Endothelial cell of umbilical vein (primary cell): ENCODE measurements around the gene COBLL1. TPM values are rescaled to one million over a fixed set of nuclear protein-coding genes. Genes with fewer than 3 reads are reported as not detected.

Experiments used
- BruUV-seq: library from RNA; stranded (reverse); fragments of 400-500 nt; replicated peaks from 2 replicates; lab custom pipeline; 2021; lab: Mats Ljungman, UMichigan
- CTCF ChIA-PET: fragments of 300-600, 350-600 bp; sonication (Branson Sonifier 250); formaldehyde crosslinking; loops from one replicate; lab custom pipeline; 2021; ENCODE audit warnings: antibody characterized with exemption, inconsistent platforms; lab: Charles Lee
- POLR2A ChIA-PET: fragments of 300-600, 350-600 bp; sonication (Branson Sonifier 250); formaldehyde crosslinking; loops from one replicate; lab custom pipeline; 2021; ENCODE audit warnings: antibody characterized with exemption, inconsistent platforms; lab: Charles Lee
- DNase-seq: peaks from one replicate; pipeline ENCODE4 v3.0.0-alpha.2; 2011; ENCODE audit warnings: low read depth, low spot score
- FAIRE-seq: peaks from 2 replicates; lab custom pipeline; 2011; peaks lifted over from hg19 to GRCh38; lab: Jason Lieb, UNC
- H2AFZ ChIP-seq: 2 replicates; pipeline ENCODE4 v1.6.0; 2012; ENCODE audit warnings: low read depth, low read length, control low read depth, inconsistent platforms
- H3K27ac ChIP-seq: 2 replicates; pipeline ENCODE4 v1.5.1; 2011; ENCODE audit warnings: low read depth, mild to moderate bottlenecking, control low read depth, low read length, moderate library complexity; ENCODE audit not compliant: insufficient read depth
- H3K27me3 ChIP-seq, 2 experiments: 2 replicates each; pipeline versions ENCODE4 v1.6.0 to v1.6.1; 2011; ENCODE audit warnings: low read length in 2 of 2, mixed read lengths in 1 of 2; ENCODE audit not compliant: control insufficient read depth in 2 of 2, insufficient read depth in 2 of 2
- H3K36me3 ChIP-seq, 2 experiments: 2 replicates in 1 of 2; 3 replicates in 1 of 2; pipeline ENCODE4 v1.5.1; 2011; ENCODE audit warnings: low read length in 2 of 2, mild to moderate bottlenecking in 1 of 2, moderate library complexity in 1 of 2; ENCODE audit not compliant: control insufficient read depth in 2 of 2, insufficient read depth in 2 of 2; ENCODE audit errors: extremely low read depth in 1 of 2
- H3K4me1 ChIP-seq: 3 replicates; pipeline ENCODE4 v1.5.1; 2011; ENCODE audit warnings: mild to moderate bottlenecking, low read length; ENCODE audit not compliant: control insufficient read depth, insufficient read depth; ENCODE audit errors: extremely low read depth
- H3K4me2 ChIP-seq: 2 replicates; pipeline ENCODE4 v1.6.1; 2011; ENCODE audit warnings: low read length, control low read depth, mixed read lengths; ENCODE audit not compliant: insufficient read depth
- H3K4me3 ChIP-seq, 3 experiments: fragments of 200-600 bp in 1 of 3; sonication (generic), shearing (Covaris generic) in 1 of 3; replicated peaks in 1 of 3; 2 replicates each; pipeline ENCODE4 v1.5.1; 2011 to 2016; ENCODE audit warnings: control low read depth in 3 of 3, low read length in 3 of 3, mild to moderate bottlenecking in 2 of 3, inconsistent platforms in 1 of 3, low read depth in 1 of 3, moderate library complexity in 1 of 3; ENCODE audit not compliant: insufficient read depth in 1 of 3
- H3K79me2 ChIP-seq: 2 replicates; pipeline ENCODE4 v1.6.0; 2012; ENCODE audit warnings: low read length, inconsistent platforms; ENCODE audit not compliant: control insufficient read depth, insufficient read depth
- H3K9ac ChIP-seq: replicated peaks from 2 replicates; pipeline ENCODE3; 2011; ENCODE audit warnings: low read length, control low read depth; ENCODE audit not compliant: insufficient read depth; ENCODE audit errors: extremely low read depth
- H3K9me1 ChIP-seq: replicated peaks from 3 replicates; pipeline ENCODE4 v1.6.0; 2011; ENCODE audit warnings: mild to moderate bottlenecking, low read length; ENCODE audit not compliant: control insufficient read depth, insufficient read depth; ENCODE audit errors: extremely low read depth
- H3K9me3 ChIP-seq: replicated peaks from 2 replicates; pipeline ENCODE4 v1.5.1; 2012; ENCODE audit warnings: low read length, inconsistent platforms; ENCODE audit not compliant: control insufficient read depth, insufficient read depth
- H4K20me1 ChIP-seq: replicated peaks from 2 replicates; pipeline ENCODE3; 2011; ENCODE audit warnings: mild to moderate bottlenecking, low read length; ENCODE audit not compliant: control insufficient read depth, insufficient read depth; ENCODE audit errors: extremely low read depth
- CTCF ChIP-seq, 2 donors: IDR thresholded peaks; 1 replicate in 1 of 2; 2 replicates in 1 of 2; pipeline ENCODE4 v1.5.1; 2011; ENCODE audit warnings: low read length in 2 of 2, mild to moderate bottlenecking in 2 of 2, moderate library complexity in 2 of 2, control low read depth in 1 of 2, inconsistent platforms in 1 of 2, low read depth in 1 of 2; ENCODE audit not compliant: insufficient read depth in 1 of 2; ENCODE audit errors: extremely low read depth in 1 of 2
- EZH2 ChIP-seq: IDR thresholded peaks from 2 replicates; pipeline ENCODE4 v1.6.1; 2012; ENCODE audit warnings: borderline replicate concordance, low read depth, mild to moderate bottlenecking, moderate library complexity, low read length, inconsistent platforms; ENCODE audit not compliant: severe bottlenecking
- FOS ChIP-seq: IDR thresholded peaks from 2 replicates; pipeline ENCODE4 v1.6.1; 2011; ENCODE audit warnings: mild to moderate bottlenecking, low read length, moderate library complexity, borderline replicate concordance; ENCODE audit not compliant: insufficient read depth
- GATA2 ChIP-seq: IDR thresholded peaks from 2 replicates; pipeline ENCODE4 v1.7.0; 2011; ENCODE audit warnings: low read depth, mild to moderate bottlenecking, moderate library complexity, mixed read lengths, low read length; ENCODE audit not compliant: insufficient read length, insufficient read depth
- JUN ChIP-seq: IDR thresholded peaks from 2 replicates; pipeline ENCODE4 v1.6.1; 2011; ENCODE audit warnings: borderline replicate concordance, low read depth; ENCODE audit not compliant: insufficient read length, insufficient read depth
- MAX ChIP-seq: IDR thresholded peaks from 2 replicates; pipeline ENCODE4 v1.6.1; 2011; ENCODE audit not compliant: insufficient read depth, insufficient read length
- MYC ChIP-seq: IDR thresholded peaks from one replicate; pipeline ENCODE4 v1.6.1; 2011; ENCODE audit warnings: mild to moderate bottlenecking, low read depth, low read length
- POLR2A ChIP-seq: IDR thresholded peaks from 2 replicates; pipeline ENCODE4 v1.6.1; 2012; ENCODE audit warnings: low read depth, mild to moderate bottlenecking, control low read depth, low read length
- POLR2AphosphoS5 ChIP-seq: IDR thresholded peaks from 2 replicates; pipeline ENCODE4 v1.6.1; 2012; ENCODE audit warnings: low read depth, mild to moderate bottlenecking, control low read depth, low read length, moderate library complexity; ENCODE audit not compliant: insufficient read depth
- dilution Hi-C: fragments of 300-500 bp; cut with MboI; formaldehyde crosslinking; loops from one replicate; pipeline ENCODE4 v1.15.0; 2019; ENCODE audit warnings: low sequenced_read_pairs; ENCODE audit not compliant: extremely low pct_ligation_motif_present
- intact Hi-C: fragments of 100-400 bp; cut with micrococcal nuclease; formaldehyde crosslinking; loops from one replicate; pipeline ENCODE4 v1.10.0; 2022
- polyA plus RNA-seq, 4 experiments: library from polyadenylated mRNA; depleted of rRNA in 3 of 4; stranded (reverse) in 3 of 4; unstranded in 1 of 4; fragments of >200 nt; gene quantifications; 2 replicates each; pipeline versions ENCODE4 v1.2.1 to v1.2.3, GENCODE V29; 2011 to 2012; ENCODE audit warnings: missing spikeins in 1 of 4
- total RNA-seq: library from RNA; stranded (reverse); gene quantifications from 2 replicates; pipeline ENCODE4 v1.2.3, GENCODE V29; 2021

COBLL1 gene
- total and polyA plus RNA-seq, 2 donors (not counting 3 experiments of a cell fraction or from before 2014, with no cell fraction given) = 9.1 to 38.4 TPM

GRCh38 chr2:164757934-164758695 lies 83.5 kb downstream of the COBLL1 start:
- Histone ChIP-seq H3K9me3 (no peaks in the 10 kb centered on the region), H2AFZ (no peak overlapping the region), H3K9me1 (peaks cover 2% of the 10 kb centered on the region), H3K9ac (no peak overlapping the region), H3K27me3 (no peaks in the 10 kb centered on the region), H3K4me3 (no peak overlapping the region), H3K36me3 (no peaks in the 10 kb centered on the region), H3K4me1 (peaks cover 3% of the 10 kb centered on the region), H3K79me2 (no peaks in the 10 kb centered on the region), H4K20me1 (no peaks in the 10 kb centered on the region), H3K4me2 (no peak overlapping the region), H3K27ac (no peak overlapping the region)
- ChIA-PET POLR2A (no interaction called here), CTCF (interaction anchor here (1.0 to 1.2 kb wide), 2 partner anchors 10 to 20 kb away, joined by 3 read pairs; no protein-coding TSS in a partner anchor)
- DNase-seq (no peak), FAIRE-seq (no peak)
- intact Hi-C loops (no loop called here), dilution Hi-C loops (no loop called here)
- no TSS peak for BruUV-seq
- TF ChIP-seq MAX (no peak), GATA2 (no peak), MYC (no peak), JUN (no peak), POLR2A (no peak), FOS (no peak), POLR2AphosphoS5 (no peak), EZH2 (no peak), CTCF (IDR thresholded peaks at IDR 0.05; ENCODE audit: extremely low read depth in 1 of 2, insufficient read depth in 1 of 2, low read depth in 1 of 2, low read length in 2 of 2) (no peak)
